ENCODE results near the gene RB1.

The RB1 gene

GRCh38 chr13:48303359-48304142, at the start of gene RB1:
TSS of gene RB1 (plus strand) at chr13:48303751. CDS start at chr13:48303913, 162 bp downstream.
- no peak for TF ChIP-seq CTCF (IDR thresholded peaks at IDR 0.05; ENCODE audit: low read depth, low read length)

GRCh38 chr13:48253849-48254248, 49.7 kb upstream of the RB1 start:
- no peak overlapping the region for H3K4me3 ChIP-seq (ENCODE audit: low read depth, low read length)
- TF ChIP-seq CTCF (IDR thresholded peaks at IDR 0.05; ENCODE audit: low read depth, low read length): no peak

More at GRCh38 chr13:48303359-48304142, at the start of gene RB1:
- H3K4me3 ChIP-seq (ENCODE audit: low read depth, low read length): peak within 1 kb of the TSS; percentile 58

DNA sequence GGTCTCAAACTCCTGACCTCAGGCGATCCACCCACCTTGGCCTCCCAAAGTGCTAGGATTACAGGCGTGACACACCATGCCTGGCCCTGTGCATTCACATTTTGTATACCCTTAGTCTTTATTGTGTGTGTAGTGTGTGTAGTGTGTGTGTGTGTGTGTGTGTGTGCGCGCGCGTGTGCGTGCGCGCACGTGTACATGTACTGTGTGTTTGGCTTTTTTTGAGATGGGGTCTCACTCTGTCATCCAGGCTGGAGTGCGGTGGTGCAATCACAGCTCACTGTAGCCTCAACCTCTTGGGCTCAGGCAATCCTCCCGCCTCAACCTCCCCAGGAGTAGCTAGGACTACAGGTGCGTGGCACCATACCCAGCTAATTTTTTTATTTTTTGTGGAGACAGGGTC, 48.5 kb upstream of the RB1 start:
- TF ChIP-seq CTCF (IDR thresholded peaks at IDR 0.05; ENCODE audit: low read depth, low read length): no peak
- H3K4me3 ChIP-seq (ENCODE audit: low read depth, low read length): no peak overlapping the region

GRCh38 chr13:48255954-48256353, 47.6 kb upstream of the RB1 start:
- no peak for TF ChIP-seq CTCF (IDR thresholded peaks at IDR 0.05; ENCODE audit: low read depth, low read length)
- no peak overlapping the region for H3K4me3 ChIP-seq (ENCODE audit: low read depth, low read length)

DNA sequence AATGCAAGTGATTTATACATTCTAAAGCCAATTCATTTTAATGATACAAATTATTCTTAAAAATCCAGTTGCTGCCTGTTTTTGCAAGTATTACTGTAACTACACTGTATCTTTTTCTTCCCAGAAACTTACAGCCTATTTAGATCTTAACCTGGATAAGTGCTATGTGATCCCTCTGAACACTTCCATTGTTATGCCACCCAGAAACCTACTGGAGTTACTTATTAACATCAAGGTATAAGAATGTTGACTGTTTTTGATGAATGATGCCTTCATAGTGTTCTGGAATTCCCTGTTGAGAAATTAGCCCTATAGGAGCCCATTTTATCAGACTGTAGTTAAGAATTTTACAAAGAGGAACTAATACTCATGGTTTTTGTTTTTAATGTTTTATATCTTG, 45.5 kb upstream of the RB1 start:
- no peak for TF ChIP-seq CTCF (IDR thresholded peaks at IDR 0.05; ENCODE audit: low read depth, low read length)
- H3K4me3 ChIP-seq (ENCODE audit: low read depth, low read length): no peak overlapping the region

DNA sequence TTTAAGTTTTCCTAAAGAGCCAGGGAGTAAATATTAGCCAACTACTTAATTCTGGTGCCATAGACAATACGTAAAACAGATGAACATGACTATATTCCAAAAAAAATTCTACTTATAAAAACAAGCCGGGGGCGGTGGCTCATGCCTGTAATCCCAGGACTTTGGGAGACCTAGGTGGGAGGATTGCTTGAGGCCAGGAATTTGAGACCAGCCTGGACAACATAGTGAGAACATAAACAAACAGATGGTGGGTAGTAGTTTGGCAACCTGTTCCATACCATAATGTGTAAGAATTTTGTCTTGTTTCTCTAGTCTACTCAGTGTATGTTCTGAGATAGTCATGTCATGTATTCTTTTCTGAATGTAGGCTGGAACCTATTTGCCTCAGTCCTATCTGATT, 45.1 kb upstream of the RB1 start:
- no peak for TF ChIP-seq CTCF (IDR thresholded peaks at IDR 0.05; ENCODE audit: low read depth, low read length)
- H3K4me3 ChIP-seq (ENCODE audit: low read depth, low read length): no peak overlapping the region

DNA sequence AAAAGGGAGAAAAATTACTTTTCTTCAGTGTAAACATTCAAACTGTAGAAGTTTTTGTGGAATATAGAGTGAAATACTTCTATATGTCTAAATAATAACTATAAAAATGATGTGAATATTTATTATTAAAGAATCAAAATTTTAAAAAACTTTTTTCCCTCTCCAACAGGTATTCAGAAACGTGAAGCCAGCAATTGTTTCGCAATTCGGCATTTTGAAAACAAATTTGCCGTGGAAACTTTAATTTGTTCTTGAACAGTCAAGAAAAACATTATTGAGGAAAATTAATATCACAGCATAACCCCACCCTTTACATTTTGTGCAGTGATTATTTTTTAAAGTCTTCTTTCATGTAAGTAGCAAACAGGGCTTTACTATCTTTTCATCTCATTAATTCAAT, 42.6 kb upstream of the RB1 start:
- H3K4me3 ChIP-seq (ENCODE audit: low read depth, low read length): no peak overlapping the region
- TF ChIP-seq CTCF (IDR thresholded peaks at IDR 0.05; ENCODE audit: low read depth, low read length): no peak

Measured in WI38 (cell line).